ENCODE measurements around the gene CTDSPL.

DNA sequence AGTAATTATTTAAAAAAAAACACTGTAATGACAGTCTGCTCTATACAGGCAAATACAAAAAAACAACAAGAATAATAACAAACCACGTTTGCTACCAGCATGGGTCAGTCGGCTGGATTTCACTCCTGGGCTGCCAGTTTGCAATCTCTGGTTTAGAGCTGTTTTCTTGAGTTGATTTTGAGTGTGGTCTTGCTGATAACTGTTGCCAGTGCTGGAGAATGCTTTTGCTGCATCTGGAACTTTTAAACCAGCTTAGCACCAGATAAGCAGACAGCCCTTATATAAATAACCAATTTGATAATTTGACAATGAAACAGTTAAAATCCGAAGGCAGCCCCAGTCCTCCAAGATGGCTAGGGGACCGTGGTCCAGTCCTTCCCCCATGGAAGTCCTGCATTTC is 14.0 kb upstream of the CTDSPL start:
- no peak for TF ChIP-seq POLR2AphosphoS5 (IDR thresholded peaks at IDR 0.05)
- TF ChIP-seq, protein P1, sequence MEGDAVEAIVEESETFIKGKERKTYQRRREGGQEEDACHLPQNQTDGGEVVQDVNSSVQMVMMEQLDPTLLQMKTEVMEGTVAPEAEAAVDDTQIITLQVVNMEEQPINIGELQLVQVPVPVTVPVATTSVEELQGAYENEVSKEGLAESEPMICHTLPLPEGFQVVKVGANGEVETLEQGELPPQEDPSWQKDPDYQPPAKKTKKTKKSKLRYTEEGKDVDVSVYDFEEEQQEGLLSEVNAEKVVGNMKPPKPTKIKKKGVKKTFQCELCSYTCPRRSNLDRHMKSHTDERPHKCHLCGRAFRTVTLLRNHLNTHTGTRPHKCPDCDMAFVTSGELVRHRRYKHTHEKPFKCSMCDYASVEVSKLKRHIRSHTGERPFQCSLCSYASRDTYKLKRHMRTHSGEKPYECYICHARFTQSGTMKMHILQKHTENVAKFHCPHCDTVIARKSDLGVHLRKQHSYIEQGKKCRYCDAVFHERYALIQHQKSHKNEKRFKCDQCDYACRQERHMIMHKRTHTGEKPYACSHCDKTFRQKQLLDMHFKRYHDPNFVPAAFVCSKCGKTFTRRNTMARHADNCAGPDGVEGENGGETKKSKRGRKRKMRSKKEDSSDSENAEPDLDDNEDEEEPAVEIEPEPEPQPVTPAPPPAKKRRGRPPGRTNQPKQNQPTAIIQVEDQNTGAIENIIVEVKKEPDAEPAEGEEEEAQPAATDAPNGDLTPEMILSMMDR (IDR thresholded peaks at IDR 0.05), result no peak

All from prostate gland (tissue), 2 donors.